Subcutaneous abdominal adipose tissue (tissue), 5 donors: Measurements from ENCODE around the gene DNAJA3.
A peak's percentile ranks its signal among the peaks of the same experiment; 100 is the strongest.

Experiments
- H3K27ac ChIP-seq: one replicate; pipeline ENCODE4 v1.7.0; 2013; ENCODE audit warnings: low read depth, mild to moderate bottlenecking, inconsistent platforms, low read length, moderate library complexity
- H3K27me3 ChIP-seq, 5 donors: one replicate each; pipeline ENCODE4 v1.7.0; 2013; ENCODE audit warnings: low read length in 5 of 5, inconsistent platforms in 1 of 5; ENCODE audit not compliant: control insufficient read depth in 5 of 5, insufficient read depth in 4 of 5
- H3K36me3 ChIP-seq, 5 donors: one replicate each; pipeline ENCODE4 v1.7.0; 2013; ENCODE audit warnings: low read length in 5 of 5; ENCODE audit not compliant: control insufficient read depth in 5 of 5, insufficient read depth in 5 of 5
- H3K4me1 ChIP-seq, 5 donors: one replicate each; pipeline ENCODE4 v1.7.0; 2013; ENCODE audit warnings: low read length in 5 of 5, mild to moderate bottlenecking in 3 of 5, moderate library complexity in 1 of 5; ENCODE audit not compliant: control insufficient read depth in 5 of 5, insufficient read depth in 5 of 5
- H3K4me3 ChIP-seq, 5 donors: one replicate each; pipeline ENCODE4 v1.7.0; 2013; ENCODE audit warnings: low read length in 5 of 5, low read depth in 1 of 5
- H3K9ac ChIP-seq, 5 donors: one replicate each; pipeline ENCODE4 v1.7.0; 2013; ENCODE audit warnings: low read length in 5 of 5, mild to moderate bottlenecking in 4 of 5, moderate library complexity in 3 of 5
- H3K9me3 ChIP-seq, 5 donors: one replicate each; pipeline ENCODE4 v1.7.0; 2013; ENCODE audit warnings: low read length in 5 of 5; ENCODE audit not compliant: control insufficient read depth in 5 of 5
- donor health status: healthy.
- donor health status: healthy.
- donor health status: healthy.
- donor health status: healthy.
- donor health status: healthy.

The DNAJA3 gene

GRCh38 chr16:4416200-4417032 lies 9.3 kb upstream of the DNAJA3 start, which contains the start of gene CORO7:
CORO7 (minus strand) TSS chr16:4416596; CDS start chr16:4416518, 78 bp downstream.
- peaks cover 0 to 18% (median 7%) of the 10 kb centered on the region in 5 donors for H3K36me3 ChIP-seq
- H3K27ac ChIP-seq: peak within 1 kb of the TSS; percentile 54
- H3K27me3 ChIP-seq: no peaks in the 10 kb centered on the region
- no peaks in the 10 kb centered on the region for H3K9me3 ChIP-seq
- H3K9ac ChIP-seq: peak within 1 kb of the TSS; percentile 52 to 83 (median 77)
- H3K4me1 ChIP-seq: peaks cover 4 to 43% (median 30%) of the 10 kb centered on the region in 5 donors
- H3K4me3 ChIP-seq: peak within 1 kb of the TSS; percentile 70 to 86 (median 77)

- Histone ChIP-seq H3K4me3 (no peak overlapping the region), H3K27ac (no peak overlapping the region)
Observed at GRCh38 chr16:4419402-4419959, 6.2 kb upstream of the DNAJA3 start.

GRCh38 chr16:4420505-4421105 lies 5.1 kb upstream of the DNAJA3 start:
- Histone ChIP-seq H3K36me3 (no peaks in the 10 kb centered on the region), H3K27ac (no peak overlapping the region), H3K27me3 (peaks cover 0 to 3% (median 0%) of the 10 kb centered on the region in 5 donors), H3K4me1 (peaks cover 4 to 24% (median 16%) of the 10 kb centered on the region in 5 donors), H3K9ac (no peak overlapping the region), H3K9me3 (no peaks in the 10 kb centered on the region), H3K4me3 (no peak overlapping the region)

More at GRCh38 chr16:4419402-4419959, 6.2 kb upstream of the DNAJA3 start:
- Histone ChIP-seq H3K27me3 (no peaks in the 10 kb centered on the region), H3K9ac (no peak overlapping the region), H3K36me3 (no peaks in the 10 kb centered on the region), H3K4me1 (peaks cover 4 to 30% (median 21%) of the 10 kb centered on the region in 5 donors), H3K9me3 (no peaks in the 10 kb centered on the region)

GRCh38 chr16:4426021-4426684 lies 485 bp downstream of the DNAJA3 start:
- no peaks in the 10 kb centered on the region for H3K9me3 ChIP-seq
- H3K27ac ChIP-seq: peak overlapping the region; percentile 92
- H3K27me3 ChIP-seq: peaks cover 0 to 3% (median 0%) of the 10 kb centered on the region in 5 donors
- peaks cover 8 to 22% (median 19%) of the 10 kb centered on the region in 5 donors for H3K4me1 ChIP-seq
- H3K9ac ChIP-seq: peak overlapping the region; percentile 75 to 95 (median 87)
- peak overlapping the region; percentile 85 to 99 (median 88) for H3K4me3 ChIP-seq
- peaks cover 0 to 4% (median under 1%) of the 10 kb centered on the region in 5 donors for H3K36me3 ChIP-seq

- no peaks in the 10 kb centered on the region for H3K9me3 ChIP-seq
- H3K4me3 ChIP-seq: peak overlapping the region; percentile 85 to 99 (median 88)
- H3K9ac ChIP-seq: peak overlapping the region; percentile 75 to 95 (median 87)
- peak overlapping the region; percentile 92 for H3K27ac ChIP-seq
- H3K4me1 ChIP-seq: peaks cover 8 to 22% (median 19%) of the 10 kb centered on the region in 5 donors
- peaks cover 0 to 7% (median 2%) of the 10 kb centered on the region in 5 donors for H3K36me3 ChIP-seq
- peaks cover 0 to 3% (median 0%) of the 10 kb centered on the region in 5 donors for H3K27me3 ChIP-seq
Observed at GRCh38 chr16:4426722-4427372, 1.2 kb downstream of the DNAJA3 start.

GRCh38 chr16:4428500-4428899 lies 2.8 kb downstream of the DNAJA3 start:
- Histone ChIP-seq H3K36me3 (peaks cover under 1 to 8% (median 4%) of the 10 kb centered on the region in 5 donors), H3K27ac (no peak overlapping the region), H3K4me3 (no peak overlapping the region), H3K9ac (no peak overlapping the region), H3K9me3 (no peaks in the 10 kb centered on the region), H3K27me3 (peaks cover 0 to 3% (median 0%) of the 10 kb centered on the region in 5 donors), H3K4me1 (peaks cover 8 to 22% (median 19%) of the 10 kb centered on the region in 5 donors)

GRCh38 chr16:4431023-4431422 lies 5.4 kb downstream of the DNAJA3 start:
- peaks cover 11 to 27% (median 17%) of the 10 kb centered on the region in 5 donors for H3K36me3 ChIP-seq
- no peaks in the 10 kb centered on the region for H3K27me3 ChIP-seq
- H3K9ac ChIP-seq: no peak overlapping the region
- no peaks in the 10 kb centered on the region for H3K9me3 ChIP-seq
- peaks cover 4 to 15% (median 12%) of the 10 kb centered on the region in 5 donors for H3K4me1 ChIP-seq
- H3K4me3 ChIP-seq: no peak overlapping the region
- H3K27ac ChIP-seq: no peak overlapping the region

- H3K36me3 ChIP-seq: peaks cover 11 to 44% (median 31%) of the 10 kb centered on the region in 5 donors
- no peaks in the 10 kb centered on the region for H3K4me1 ChIP-seq
- no peak overlapping the region for H3K27ac ChIP-seq
- H3K9ac ChIP-seq: peak overlapping the region in 1 of 5 donors; percentile 8
- no peak overlapping the region for H3K4me3 ChIP-seq
- H3K9me3 ChIP-seq: no peaks in the 10 kb centered on the region
- H3K27me3 ChIP-seq: no peaks in the 10 kb centered on the region
Observed at GRCh38 chr16:4433228-4433627, 7.6 kb downstream of the DNAJA3 start.
